ENCODE measurements around the gene ABCB4.

- TF ChIP-seq GATA2 (IDR thresholded peaks at IDR 0.05; ENCODE audit: low read depth, low read length) = no peak
- TF ChIP-seq GATA3 (IDR thresholded peaks at IDR 0.05; ENCODE audit: low read depth, low read length) = no peak
Measured at GRCh38 chr7:87510411-87510875, 35.0 kb upstream of the ABCB4 start.

All from SH-SY5Y (cell line).